Endothelial cell of umbilical vein (primary cell): ENCODE data around the gene IPPK.

Source experiments
- EZH2 ChIP-seq: IDR thresholded peaks from 2 replicates; pipeline ENCODE4 v1.6.1; 2012; ENCODE audit warnings: borderline replicate concordance, low read depth, mild to moderate bottlenecking, moderate library complexity, low read length, inconsistent platforms; ENCODE audit not compliant: severe bottlenecking
- JUN ChIP-seq: IDR thresholded peaks from 2 replicates; pipeline ENCODE4 v1.6.1; 2011; ENCODE audit warnings: borderline replicate concordance, low read depth; ENCODE audit not compliant: insufficient read length, insufficient read depth
- POLR2A ChIP-seq: IDR thresholded peaks from 2 replicates; pipeline ENCODE4 v1.6.1; 2012; ENCODE audit warnings: low read depth, mild to moderate bottlenecking, control low read depth, low read length
- TF ChIP-seq, protein P1 (sequence below), 2 donors: IDR thresholded peaks; 1 replicate in 1 of 2; 2 replicates in 1 of 2; pipeline ENCODE4 v1.5.1; 2011; ENCODE audit warnings: low read length in 2 of 2, mild to moderate bottlenecking in 2 of 2, moderate library complexity in 2 of 2, control low read depth in 1 of 2, inconsistent platforms in 1 of 2, low read depth in 1 of 2; ENCODE audit not compliant: insufficient read depth in 1 of 2; ENCODE audit errors: extremely low read depth in 1 of 2

- no peak for TF ChIP-seq POLR2A
- TF ChIP-seq, protein P1, sequence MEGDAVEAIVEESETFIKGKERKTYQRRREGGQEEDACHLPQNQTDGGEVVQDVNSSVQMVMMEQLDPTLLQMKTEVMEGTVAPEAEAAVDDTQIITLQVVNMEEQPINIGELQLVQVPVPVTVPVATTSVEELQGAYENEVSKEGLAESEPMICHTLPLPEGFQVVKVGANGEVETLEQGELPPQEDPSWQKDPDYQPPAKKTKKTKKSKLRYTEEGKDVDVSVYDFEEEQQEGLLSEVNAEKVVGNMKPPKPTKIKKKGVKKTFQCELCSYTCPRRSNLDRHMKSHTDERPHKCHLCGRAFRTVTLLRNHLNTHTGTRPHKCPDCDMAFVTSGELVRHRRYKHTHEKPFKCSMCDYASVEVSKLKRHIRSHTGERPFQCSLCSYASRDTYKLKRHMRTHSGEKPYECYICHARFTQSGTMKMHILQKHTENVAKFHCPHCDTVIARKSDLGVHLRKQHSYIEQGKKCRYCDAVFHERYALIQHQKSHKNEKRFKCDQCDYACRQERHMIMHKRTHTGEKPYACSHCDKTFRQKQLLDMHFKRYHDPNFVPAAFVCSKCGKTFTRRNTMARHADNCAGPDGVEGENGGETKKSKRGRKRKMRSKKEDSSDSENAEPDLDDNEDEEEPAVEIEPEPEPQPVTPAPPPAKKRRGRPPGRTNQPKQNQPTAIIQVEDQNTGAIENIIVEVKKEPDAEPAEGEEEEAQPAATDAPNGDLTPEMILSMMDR (IDR thresholded peaks at IDR 0.05; ENCODE audit: extremely low read depth in 1 of 2, insufficient read depth in 1 of 2, low read depth in 1 of 2, low read length in 2 of 2): no peak
- no peak for TF ChIP-seq JUN
- no peak for TF ChIP-seq EZH2
Observed at GRCh38 chr9:92715488-92716231, 45.7 kb upstream of the IPPK start.
